Hair follicular keratinocyte (primary cell): ENCODE data around the gene FANCM. TPM values are rescaled to one million over a fixed set of nuclear protein-coding genes. Genes with fewer than 3 reads are reported as not detected.

Experiments
- total RNA-seq: library from RNA; depleted of rRNA; stranded (reverse); fragments of >200 nt; gene quantifications from 2 replicates; pipeline ENCODE4 v1.2.3, GENCODE V29; 2015

The FANCM gene
- total RNA-seq: 2.7 and 5.8 TPM in 2 replicates

DNA sequence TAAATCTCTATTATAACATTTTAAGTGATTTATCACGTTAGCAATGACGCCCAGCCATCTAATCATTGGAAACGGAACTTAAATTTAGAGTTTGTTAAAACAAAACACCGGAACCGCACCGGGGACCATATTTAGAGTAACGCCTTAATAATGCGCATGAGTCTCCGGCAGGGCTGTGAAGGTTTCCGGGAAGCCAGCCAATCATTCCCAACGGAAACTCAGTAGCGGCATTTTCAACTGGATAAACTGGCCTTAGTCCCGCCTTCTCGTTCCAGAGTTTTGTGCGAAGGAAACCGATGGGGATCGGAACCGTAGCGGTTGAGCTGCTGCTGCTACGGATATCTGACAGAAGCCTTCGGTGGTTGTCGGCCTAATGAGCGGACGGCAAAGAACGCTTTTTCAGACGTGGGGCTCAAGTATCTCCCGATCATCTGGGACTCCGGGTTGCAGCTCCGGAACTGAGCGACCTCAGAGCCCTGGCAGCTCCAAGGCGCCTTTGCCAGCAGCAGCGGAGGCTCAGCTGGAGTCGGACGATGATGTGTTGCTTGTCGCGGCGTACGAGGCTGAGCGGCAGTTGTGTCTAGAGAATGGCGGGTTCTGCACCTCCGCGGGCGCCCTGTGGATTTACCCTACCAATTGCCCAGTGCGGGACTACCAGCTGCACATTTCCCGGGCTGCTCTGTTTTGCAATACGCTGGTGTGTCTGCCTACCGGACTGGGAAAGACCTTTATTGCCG lies at the start of gene FANCM:
Gene FANCM (plus strand): TSS at position 272 of the 737 bp plus-strand sequence. CDS start 102 bp downstream, at position 374.

GRCh38 chr14:45134051-45134958 lies 1.4 kb upstream of the FANCM start, which contains the start of gene FKBP3:
TSS of gene FKBP3 (minus strand) at chr14:45134481. CDS start at chr14:45134456, 25 bp downstream.

Other genes starting within 250 kb of the FANCM start
- 4.1 and 4.5 TPM in 2 replicates for gene KLHL28, start 174.0 kb upstream of the FANCM start, total RNA-seq
- 2.9 and 4.1 TPM in 2 replicates for gene TOGARAM1, start 173.7 kb upstream of the FANCM start, total RNA-seq
- gene PRPF39, start 51.8 kb upstream of the FANCM start, total RNA-seq: 11.8 and 14.0 TPM in 2 replicates
- gene FKBP3, start 1.4 kb upstream of the FANCM start, total RNA-seq: 31.8 and 39.1 TPM in 2 replicates
- 15.4 and 29.6 TPM in 2 replicates for gene MIS18BP1, start 117.3 kb downstream of the FANCM start, total RNA-seq